ENCODE data around the gene R3HDM2.

The R3HDM2 gene

GRCh38 chr12:57237932-57238853 lies 192.7 kb downstream of the R3HDM2 start:
- no peak for DNase-seq

- no peak for DNase-seq
These were observed 193.3 kb downstream of the R3HDM2 start for GRCh38 chr12:57237596-57237931.

- DNase-seq, result no peak
These were observed 193.8 kb downstream of the R3HDM2 start for GRCh38 chr12:57236925-57237595.

DNA sequence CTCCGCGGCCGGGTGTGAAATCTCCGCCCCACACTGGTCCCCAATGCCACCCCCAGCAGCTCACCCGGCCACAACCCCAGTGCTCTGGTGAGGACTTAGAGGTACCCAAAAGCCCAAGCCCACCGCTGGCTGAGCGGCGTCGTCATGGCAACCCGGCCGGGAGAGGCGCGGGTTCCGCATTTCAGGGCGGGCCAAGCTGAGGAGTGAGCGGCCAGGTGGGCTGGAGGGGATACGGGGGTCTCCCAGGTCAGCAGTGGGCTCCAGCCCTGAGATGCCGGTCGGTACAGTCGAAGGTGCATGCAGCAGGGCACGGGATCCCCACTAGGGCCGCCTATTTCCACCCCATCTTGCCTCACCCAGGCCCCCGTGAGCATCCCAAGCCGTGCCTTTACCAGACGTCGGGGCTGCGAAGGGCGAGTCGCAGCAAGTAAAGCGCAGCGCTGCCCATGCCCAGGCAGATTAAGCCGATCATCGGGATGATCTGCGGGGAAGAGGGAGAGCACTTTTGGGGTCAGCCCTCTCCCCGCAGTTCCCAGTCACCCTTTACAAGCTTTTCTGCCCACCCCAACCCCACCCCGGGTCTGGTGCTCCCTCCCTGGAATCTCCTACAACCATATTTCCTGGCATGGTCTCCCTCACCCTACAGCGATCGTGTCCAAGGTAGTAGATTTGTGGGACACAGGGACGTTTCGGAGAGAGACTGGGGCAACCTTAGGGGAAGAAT lies 194.5 kb downstream of the R3HDM2 start:
- no peak for DNase-seq

DNA sequence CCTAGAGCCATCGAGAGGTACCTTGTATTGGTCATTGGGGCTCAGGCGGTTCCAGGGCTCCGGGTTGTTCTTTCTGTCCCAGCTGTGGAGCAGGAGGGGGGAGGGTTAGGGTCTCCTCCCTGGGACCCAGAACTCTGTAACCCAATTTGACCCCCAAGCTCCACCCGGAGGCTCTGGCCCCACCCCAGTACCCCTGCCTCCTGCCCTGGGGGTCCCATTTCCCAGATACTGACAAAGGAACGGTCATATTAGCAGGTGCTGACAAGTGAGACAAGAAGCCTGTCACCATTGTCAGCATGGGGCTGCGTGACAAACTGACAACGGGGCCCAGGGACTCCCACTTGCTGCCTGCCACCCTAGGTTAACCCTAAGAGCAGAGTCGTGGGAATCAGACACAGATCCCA lies 195.1 kb downstream of the R3HDM2 start:
- DNase-seq, result no peak

- DNase-seq, result no peak
These were observed 195.7 kb downstream of the R3HDM2 start for GRCh38 chr12:57235017-57235727.

GRCh38 chr12:57234571-57235016 lies 196.2 kb downstream of the R3HDM2 start:
- no peak for DNase-seq

GRCh38 chr12:57234233-57234570 lies 196.6 kb downstream of the R3HDM2 start:
- no peak for DNase-seq

- no peak for DNase-seq
These were observed 197.2 kb downstream of the R3HDM2 start for GRCh38 chr12:57233357-57234232.

DNA sequence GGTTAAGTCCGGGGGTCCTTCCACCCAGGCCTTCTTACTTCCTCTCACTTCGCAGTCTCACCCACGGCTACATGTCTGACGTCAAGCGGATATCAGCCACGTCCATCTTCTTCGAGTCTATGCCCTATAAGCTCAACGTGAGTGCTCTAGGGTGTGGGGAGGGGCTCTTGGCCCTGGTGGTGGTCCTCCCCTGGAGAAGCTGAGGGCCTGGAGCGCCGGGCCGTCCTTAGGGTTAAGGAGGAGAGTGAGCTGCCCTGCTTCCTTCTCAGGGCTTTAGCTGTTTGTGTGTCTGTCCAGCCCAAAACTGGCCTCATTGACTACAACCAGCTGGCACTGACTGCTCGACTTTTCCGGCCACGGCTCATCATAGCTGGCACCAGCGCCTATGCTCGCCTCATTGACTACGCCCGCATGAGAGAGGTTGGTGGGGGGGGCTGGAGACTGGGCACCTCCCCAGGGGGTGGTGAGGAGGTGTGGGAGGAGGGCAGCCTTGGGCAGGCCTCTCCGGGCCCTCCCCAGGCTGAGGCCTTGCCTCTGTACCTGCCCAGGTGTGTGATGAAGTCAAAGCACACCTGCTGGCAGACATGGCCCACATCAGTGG lies 198.6 kb downstream of the R3HDM2 start:
- no peak for DNase-seq

- no peak for DNase-seq
These were observed 199.4 kb downstream of the R3HDM2 start for GRCh38 chr12:57231276-57232021.

GRCh38 chr12:57230381-57231155 lies 200.3 kb downstream of the R3HDM2 start:
- no peak for DNase-seq

GRCh38 chr12:57229634-57230380 lies 201.0 kb downstream of the R3HDM2 start, which contains the start of gene SHMT2:
Gene SHMT2, plus strand, starts transcription at chr12:57229711. Its CDS starts 68 bp downstream, at chr12:57229779.
- peak; percentile 94 for DNase-seq

DNA sequence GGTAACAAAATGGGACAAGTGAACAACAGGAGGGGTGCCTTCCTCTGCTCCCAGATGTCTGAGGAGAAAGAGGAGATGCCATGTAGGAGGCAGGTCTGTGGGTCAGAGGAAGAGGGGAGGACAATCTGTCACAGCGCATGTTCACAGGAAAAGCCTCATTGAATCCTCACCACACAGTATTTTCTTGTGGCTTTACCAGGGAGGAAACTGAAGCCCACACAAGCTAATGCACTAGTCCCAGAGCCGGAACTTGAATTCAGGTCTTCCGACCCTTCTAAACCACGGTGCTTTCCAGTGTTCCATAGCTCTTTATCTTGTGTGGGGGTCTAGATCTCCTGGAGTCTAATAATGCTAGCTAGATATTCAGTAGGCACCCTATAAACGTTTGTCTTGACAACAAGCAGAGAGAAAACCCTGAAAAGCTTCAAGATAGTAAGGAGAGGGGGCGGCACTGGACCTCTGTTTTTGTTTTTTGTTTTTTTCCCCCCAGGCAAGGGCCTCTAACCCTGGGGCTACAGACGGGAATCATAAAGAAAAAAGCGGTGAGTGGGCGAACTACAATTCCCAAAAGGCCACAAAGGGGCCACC lies 201.7 kb downstream of the R3HDM2 start:
- no peak for DNase-seq

- no peak for DNase-seq
These were observed 203.3 kb downstream of the R3HDM2 start for GRCh38 chr12:57227315-57228115.

- DNase-seq, result no peak
These were observed 204.1 kb downstream of the R3HDM2 start for GRCh38 chr12:57226588-57227314.

DNA sequence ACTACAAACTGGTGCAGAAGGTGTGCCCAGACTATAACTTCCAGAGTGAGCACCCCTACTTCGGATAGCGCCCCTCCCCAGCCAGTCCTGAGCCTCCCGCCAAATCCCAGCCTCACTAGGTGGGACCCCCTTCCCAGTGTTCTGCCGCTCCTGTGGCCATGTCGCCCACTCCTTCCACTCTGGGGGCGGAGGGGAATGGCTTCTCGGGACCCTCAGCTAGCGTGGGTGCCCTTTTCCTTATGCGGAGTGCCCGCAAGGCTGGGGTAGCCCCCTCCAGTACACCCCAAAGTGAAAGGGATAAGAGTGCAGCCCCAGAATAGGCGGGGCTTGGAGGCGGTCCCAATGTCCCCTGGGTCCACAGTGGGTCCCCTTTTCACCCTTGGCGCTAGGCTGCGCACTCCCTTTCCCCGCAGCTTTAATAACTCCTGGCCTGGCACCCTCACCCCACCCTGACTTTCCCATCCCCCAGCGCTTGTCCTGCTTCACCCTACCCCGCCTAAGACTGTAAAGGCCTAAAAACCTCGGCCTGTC lies 205.1 kb downstream of the R3HDM2 start:
- no peak for DNase-seq

Measured in midbrain (tissue), 1 donor.